ENCODE data around the gene RAB5IF. TPM values are rescaled to one million over a fixed set of nuclear protein-coding genes. Genes with fewer than 3 reads are reported as not detected.

The RAB5IF gene
- total and polyA plus RNA-seq, 2 of the 13 experiments (the other 11 are each of a cell fraction or from before 2014, with no cell fraction given) = 261 to 305 TPM

- TF ChIP-seq SMARCC2 (IDR thresholded peaks at IDR 0.05) (no peak), ZNF225 (CRISPR knock-in tag; IDR thresholded peaks at IDR 0.05) (no peak), BRD4 (CRISPR knock-in tag; IDR thresholded peaks at IDR 0.05) (no peak), MYPOP (CRISPR knock-in tag; IDR thresholded peaks at IDR 0.05) (no peak), E2F2 (CRISPR knock-in tag; IDR thresholded peaks at IDR 0.05; ENCODE audit: borderline replicate concordance) (no peak), POLR2G (IDR thresholded peaks at IDR 0.05; ENCODE audit: low read depth, low read length) (no peak), ZNF234 (CRISPR knock-in tag; conservative IDR thresholded peaks at IDR 0.05) (no peak)
Observed at GRCh38 chr20:36611625-36612024, 6.0 kb downstream of the RAB5IF start (continued).

GRCh38 chr20:36613974-36614373, 8.4 kb downstream of the RAB5IF start:
- intact Hi-C loops (cut with micrococcal nuclease; ENCODE audit: unreplicated experiment) = no loop called here
- Histone ChIP-seq H3K9me3 (ENCODE audit: low read length) (no peaks in the 10 kb centered on the region), H3K4me1 (ENCODE audit: insufficient read depth, low read length) (no peaks in the 10 kb centered on the region), H3K9ac (ENCODE audit: insufficient read depth, low read depth, low read length) (no peak overlapping the region), H3K4me2 (ENCODE audit: low read depth, low read length) (no peak overlapping the region), H3K4me3 (replicated peaks in 1 of 3; ENCODE audit: insufficient read depth in 1 of 3, low read depth in 2 of 3, low read length in 3 of 3) (no peak overlapping the region), H3K27ac (ENCODE audit: extremely low read length, insufficient read depth, low read length) (no peak overlapping the region), H3K27me3 (ENCODE audit: control insufficient read depth in 1 of 2, insufficient read depth in 2 of 2, low read length in 2 of 2) (no peaks in the 10 kb centered on the region), H3K36me3 (replicated peaks in 1 of 2; ENCODE audit: control insufficient read depth in 1 of 2, insufficient read depth in 2 of 2, low read length in 2 of 2) (peaks cover 22 to 51% of the 10 kb centered on the region in 2 experiments), H3K79me2 (ENCODE audit: insufficient read depth, low read length) (no peaks in the 10 kb centered on the region), H2AFZ (ENCODE audit: low read length) (no peak overlapping the region), H4K20me1 (ENCODE audit: insufficient read depth, low read length) (0 out of 2 replicates have a peak, but pooled peaks cover 2% of the 10 kb centered on the region)
- 87% methylated on average over 3 of the region's 3 CpGs for WGBS (ENCODE audit: low lambda C conversion rate)
- no TSS peak for BruUV-seq (replicated peaks)
- ChIA-PET CTCF (ENCODE audit: low intra/inter-chr PET ratio, low total read pairs) (interaction anchor here (2.6 kb wide), 1 partner anchor 140 kb away, joined by 20 read pairs; no protein-coding TSS in a partner anchor), POLR2A (interaction anchor here (1.0 to 1.9 kb wide), 4 partner anchors 9 to 34 kb away, joined by 4 to 9 read pairs (median 8); partner anchors contain the start of gene RAB5IF)
- no peak for DNase-seq (ENCODE audit: low spot score)
- in situ Hi-C loops (cut with HindIII; ENCODE audit: extremely low pct_ligation_motif_present, low pct_unique_long_range_greater_than_20kb) = loop anchor here (5.0 kb wide), 1 partner anchor 138 kb away; no protein-coding TSS in a partner anchor
- peak; percentile 8 for ATAC-seq
- FAIRE-seq = no peak
- TF ChIP-seq ZFP36 (IDR thresholded peaks at IDR 0.05; ENCODE audit: borderline replicate concordance, low read depth, low read length, partially characterized antibody) = no peak
- TF ChIP-seq ARID4A (CRISPR knock-in tag; IDR thresholded peaks at IDR 0.05; ENCODE audit: borderline replicate concordance) = no peak
- TF ChIP-seq TARDBP (CRISPR knock-in tag; IDR thresholded peaks at IDR 0.05) = no peak
- 0 out of 2 replicates have a peak, but pooled peaks have one; percentile 16 for TF ChIP-seq RBFOX2 (IDR thresholded peaks at IDR 0.05; ENCODE audit: low read depth, low read length)
- no peak for TF ChIP-seq MIXL1 (CRISPR knock-in tag; IDR thresholded peaks at IDR 0.05)
- no peak for TF ChIP-seq ATF3 (CRISPR knock-in tag; IDR thresholded peaks at IDR 0.05)
- TF ChIP-seq ELF1 (CRISPR knock-in tag; IDR thresholded peaks at IDR 0.05) = no peak
- TF ChIP-seq GRHL1 (CRISPR knock-in tag; conservative IDR thresholded peaks at IDR 0.05) = no peak

All from HepG2 (cell line).